PC-3 (cell line): ENCODE data around the gene UQCR11.

ENCODE experiments used
- EZH2phosphoT487 ChIP-seq: fragments of 300-600 bp; sonication (generic); IDR thresholded peaks from 2 replicates; pipeline ENCODE4 v1.6.1; 2018; ENCODE audit warnings: mild to moderate bottlenecking, antibody characterized with exemption, low read length, borderline replicate concordance
- TF ChIP-seq, protein P1 (sequence below): fragments of 300-600 bp; sonication (generic); conservative IDR thresholded peaks from 2 replicates; pipeline ENCODE4 v1.5.1; 2017; ENCODE audit warnings: antibody characterized with exemption, low read depth, mild to moderate bottlenecking, low read length

- no peak for TF ChIP-seq EZH2phosphoT487
- TF ChIP-seq, protein P1, sequence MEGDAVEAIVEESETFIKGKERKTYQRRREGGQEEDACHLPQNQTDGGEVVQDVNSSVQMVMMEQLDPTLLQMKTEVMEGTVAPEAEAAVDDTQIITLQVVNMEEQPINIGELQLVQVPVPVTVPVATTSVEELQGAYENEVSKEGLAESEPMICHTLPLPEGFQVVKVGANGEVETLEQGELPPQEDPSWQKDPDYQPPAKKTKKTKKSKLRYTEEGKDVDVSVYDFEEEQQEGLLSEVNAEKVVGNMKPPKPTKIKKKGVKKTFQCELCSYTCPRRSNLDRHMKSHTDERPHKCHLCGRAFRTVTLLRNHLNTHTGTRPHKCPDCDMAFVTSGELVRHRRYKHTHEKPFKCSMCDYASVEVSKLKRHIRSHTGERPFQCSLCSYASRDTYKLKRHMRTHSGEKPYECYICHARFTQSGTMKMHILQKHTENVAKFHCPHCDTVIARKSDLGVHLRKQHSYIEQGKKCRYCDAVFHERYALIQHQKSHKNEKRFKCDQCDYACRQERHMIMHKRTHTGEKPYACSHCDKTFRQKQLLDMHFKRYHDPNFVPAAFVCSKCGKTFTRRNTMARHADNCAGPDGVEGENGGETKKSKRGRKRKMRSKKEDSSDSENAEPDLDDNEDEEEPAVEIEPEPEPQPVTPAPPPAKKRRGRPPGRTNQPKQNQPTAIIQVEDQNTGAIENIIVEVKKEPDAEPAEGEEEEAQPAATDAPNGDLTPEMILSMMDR: no peak
These were observed 36.8 kb downstream of the UQCR11 start, which contains the start of gene MEX3D for GRCh38 chr19:1568320-1569019.
